Suppressor macrophage treated with lipopolysaccharide for 1 hour (primary cell): ENCODE measurements around the gene MLN.

Source experiments
- DNase-seq, 3 donors: peaks; one replicate each; pipeline ENCODE4 v3.0.0-alpha.2; 2020 to 2022

MLN gene

GRCh38 chr6:33813990-33814985 lies 10.5 kb upstream of the MLN start:
- no peak for DNase-seq

- DNase-seq, result no peak
Observed at GRCh38 chr6:33813246-33813904, 9.6 kb upstream of the MLN start.

- peak; percentile 64 to 83 (median 73) for DNase-seq
Observed at GRCh38 chr6:33812669-33813068, 8.9 kb upstream of the MLN start.

GRCh38 chr6:33809594-33809993 lies 5.8 kb upstream of the MLN start:
- DNase-seq, result no peak

- no peak for DNase-seq
Observed at GRCh38 chr6:33808641-33809180, 4.9 kb upstream of the MLN start.

GRCh38 chr6:33807606-33808005 lies 3.8 kb upstream of the MLN start:
- peak; percentile 18 to 36 (median 19) for DNase-seq

GRCh38 chr6:33806841-33807240 lies 3.0 kb upstream of the MLN start:
- DNase-seq, result no peak

- DNase-seq, result no peak
Observed at GRCh38 chr6:33802186-33802958, 1.4 kb downstream of the MLN start.

- no peak for DNase-seq
Observed at GRCh38 chr6:33801611-33802010, 2.2 kb downstream of the MLN start.

- DNase-seq, result no peak
Observed at GRCh38 chr6:33800248-33800969, 3.4 kb downstream of the MLN start.

- no peak for DNase-seq
Observed at GRCh38 chr6:33799454-33800113, 4.2 kb downstream of the MLN start.

- DNase-seq, result no peak
Observed at GRCh38 chr6:33798343-33798848, 5.4 kb downstream of the MLN start.

- DNase-seq, result no peak
Observed at GRCh38 chr6:33797626-33798342, 6.0 kb downstream of the MLN start.

- DNase-seq, result no peak
Observed at GRCh38 chr6:33794910-33795623, 8.7 kb downstream of the MLN start.

GRCh38 chr6:33792981-33793380 lies 10.8 kb downstream of the MLN start:
- no peak for DNase-seq

- no peak for DNase-seq
Observed at GRCh38 chr6:33791620-33792019, 12.2 kb downstream of the MLN start.

- DNase-seq, result no peak
Observed at GRCh38 chr6:33790910-33791309, 12.9 kb downstream of the MLN start.

- DNase-seq, result no peak
Observed at GRCh38 chr6:33790379-33790778, 13.4 kb downstream of the MLN start.

- no peak for DNase-seq
Observed at GRCh38 chr6:33789550-33789895, 14.3 kb downstream of the MLN start.
